Measurements from ENCODE around the gene BRPF1.

- TF ChIP-seq CTCF (IDR thresholded peaks at IDR 0.05; ENCODE audit: poor library complexity) (no peak), EZH2 (IDR thresholded peaks at IDR 0.05; ENCODE audit: borderline replicate concordance) (no peak), EZH2phosphoT487 (IDR thresholded peaks at IDR 0.05; ENCODE audit: low read depth, severe bottlenecking, unreplicated experiment) (no peak)
Measured at GRCh38 chr3:9689757-9690156, 41.8 kb upstream of the BRPF1 start.

All from hepatocyte (in vitro differentiated cells).